Activated naive CD4-positive, alpha-beta T cell (primary cell): ENCODE data around the gene ZXDC.
A peak's percentile ranks its signal among the peaks of the same experiment; 100 is the strongest.

Experiments used
- DNase-seq, 4 experiments: peaks; one replicate each; lab custom pipeline; 2025; lab: John Stamatoyannopoulos, UW

Gene ZXDC

GRCh38 chr3:126488886-126489569 lies 13.3 kb upstream of the ZXDC start:
- DNase-seq = no peak

GRCh38 chr3:126488185-126488584 lies 12.5 kb upstream of the ZXDC start:
- no peak for DNase-seq

GRCh38 chr3:126487151-126487771 lies 11.6 kb upstream of the ZXDC start:
- DNase-seq = no peak

GRCh38 chr3:126486360-126486847 lies 10.7 kb upstream of the ZXDC start:
- no peak for DNase-seq

- DNase-seq = no peak
These were observed 10.3 kb upstream of the ZXDC start for GRCh38 chr3:126485956-126486355.

GRCh38 chr3:126485176-126485897 lies 9.6 kb upstream of the ZXDC start:
- DNase-seq = no peak

- no peak for DNase-seq
These were observed 9.0 kb upstream of the ZXDC start for GRCh38 chr3:126484662-126485061.

GRCh38 chr3:126484148-126484547 lies 8.5 kb upstream of the ZXDC start:
- DNase-seq = no peak

GRCh38 chr3:126483321-126483761 lies 7.7 kb upstream of the ZXDC start:
- no peak for DNase-seq

- DNase-seq = no peak
These were observed 7.0 kb upstream of the ZXDC start for GRCh38 chr3:126482503-126483255.

GRCh38 chr3:126481808-126482502 lies 6.3 kb upstream of the ZXDC start:
- no peak for DNase-seq

- no peak for DNase-seq
These were observed 5.2 kb upstream of the ZXDC start for GRCh38 chr3:126480861-126481260.

GRCh38 chr3:126480206-126480605 lies 4.5 kb upstream of the ZXDC start:
- no peak for DNase-seq

- DNase-seq = no peak
These were observed 4.0 kb upstream of the ZXDC start for GRCh38 chr3:126479642-126480041.

- no peak for DNase-seq
These were observed 3.1 kb upstream of the ZXDC start for GRCh38 chr3:126478581-126479310.

GRCh38 chr3:126477061-126477380 lies 1.3 kb upstream of the ZXDC start:
- DNase-seq = no peak

- DNase-seq = peak in 3 of 4 experiments; percentile 38 to 80 (median 46)
These were observed 722 bp upstream of the ZXDC start for GRCh38 chr3:126476166-126477060.

GRCh38 chr3:126474498-126475412 lies 936 bp downstream of the ZXDC start:
- peak in 1 of 4 experiments; percentile 9 for DNase-seq
